CD4-positive, alpha-beta T cell treated with Interleukin-4 for 4 hours (primary cell): ENCODE data around the gene CORO7.
"Not testable (repeated sequence)": the region's sequence is repeated elsewhere in the genome, so short reads cannot be mapped to it uniquely, and the experiment has no call there.

Experiments used
- DNase-seq: peaks from one replicate; pipeline ENCODE4 v3.0.0-alpha.2; 2020

The CORO7 gene

DNA sequence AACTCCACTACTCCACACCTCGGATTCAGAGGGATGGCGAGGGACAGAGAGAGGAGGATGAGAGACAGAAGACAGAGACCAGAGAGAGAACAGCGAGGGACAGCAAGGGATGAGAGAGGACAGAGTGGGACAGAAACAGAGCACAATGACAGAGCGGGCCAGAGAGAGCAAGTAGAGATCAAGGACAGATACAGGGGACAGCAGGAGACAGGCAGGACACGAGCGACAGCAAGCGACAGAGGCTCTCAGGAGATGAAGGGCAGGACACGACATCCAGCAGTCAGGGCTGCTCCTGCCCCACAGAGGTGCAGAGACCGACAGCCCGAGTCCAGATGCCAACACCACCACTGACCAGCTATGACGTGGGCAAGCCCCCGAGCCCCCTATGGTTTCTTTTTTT is 14.9 kb downstream of the CORO7 start:
- DNase-seq = no peak

GRCh38 chr16:4401094-4401501 is 15.3 kb downstream of the CORO7 start:
- DNase-seq = no peak

- no peak for DNase-seq
Measured at GRCh38 chr16:4399001-4399730, 17.2 kb downstream of the CORO7 start.

- DNase-seq = no peak
Measured at GRCh38 chr16:4395055-4395726, 21.2 kb downstream of the CORO7 start.

DNA sequence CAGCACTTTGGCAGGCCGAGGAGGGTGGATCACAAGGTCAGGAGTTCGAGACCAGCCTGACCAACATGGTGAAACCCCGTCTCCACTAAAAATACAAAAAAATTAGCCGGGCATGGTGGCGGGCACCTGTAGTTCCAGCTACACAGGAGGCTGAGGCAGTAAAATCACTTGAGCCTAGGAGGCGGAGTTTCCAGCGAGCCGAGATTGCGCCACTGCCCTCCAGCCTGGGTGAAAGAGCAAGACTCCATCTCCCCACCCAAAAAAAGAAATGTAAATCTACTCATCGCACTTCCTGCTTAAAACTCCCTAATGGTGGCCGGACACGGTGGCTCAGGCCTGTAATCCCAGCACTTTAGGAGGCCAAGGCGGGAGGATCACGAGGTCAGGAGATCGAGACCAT is 22.5 kb downstream of the CORO7 start:
- not testable (repeated sequence) for DNase-seq

DNA sequence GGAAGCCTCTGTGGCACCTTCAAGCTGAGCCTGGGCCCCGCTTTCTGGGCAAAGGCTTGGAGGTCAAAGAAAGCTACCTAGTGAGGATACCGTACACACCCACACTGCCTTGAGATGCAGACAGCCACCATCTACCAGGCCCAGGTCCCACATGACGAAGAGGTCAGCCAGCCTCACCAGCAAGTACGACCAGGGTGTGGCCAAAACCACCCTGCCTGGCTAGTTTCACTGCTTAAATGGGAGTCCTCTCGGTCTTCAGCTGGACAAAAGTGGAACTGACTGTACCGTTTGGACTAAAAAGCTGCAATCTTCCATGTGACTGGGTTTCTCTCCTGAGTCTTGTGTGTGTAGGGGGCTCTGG is 23.2 kb downstream of the CORO7 start:
- DNase-seq = no peak

DNA sequence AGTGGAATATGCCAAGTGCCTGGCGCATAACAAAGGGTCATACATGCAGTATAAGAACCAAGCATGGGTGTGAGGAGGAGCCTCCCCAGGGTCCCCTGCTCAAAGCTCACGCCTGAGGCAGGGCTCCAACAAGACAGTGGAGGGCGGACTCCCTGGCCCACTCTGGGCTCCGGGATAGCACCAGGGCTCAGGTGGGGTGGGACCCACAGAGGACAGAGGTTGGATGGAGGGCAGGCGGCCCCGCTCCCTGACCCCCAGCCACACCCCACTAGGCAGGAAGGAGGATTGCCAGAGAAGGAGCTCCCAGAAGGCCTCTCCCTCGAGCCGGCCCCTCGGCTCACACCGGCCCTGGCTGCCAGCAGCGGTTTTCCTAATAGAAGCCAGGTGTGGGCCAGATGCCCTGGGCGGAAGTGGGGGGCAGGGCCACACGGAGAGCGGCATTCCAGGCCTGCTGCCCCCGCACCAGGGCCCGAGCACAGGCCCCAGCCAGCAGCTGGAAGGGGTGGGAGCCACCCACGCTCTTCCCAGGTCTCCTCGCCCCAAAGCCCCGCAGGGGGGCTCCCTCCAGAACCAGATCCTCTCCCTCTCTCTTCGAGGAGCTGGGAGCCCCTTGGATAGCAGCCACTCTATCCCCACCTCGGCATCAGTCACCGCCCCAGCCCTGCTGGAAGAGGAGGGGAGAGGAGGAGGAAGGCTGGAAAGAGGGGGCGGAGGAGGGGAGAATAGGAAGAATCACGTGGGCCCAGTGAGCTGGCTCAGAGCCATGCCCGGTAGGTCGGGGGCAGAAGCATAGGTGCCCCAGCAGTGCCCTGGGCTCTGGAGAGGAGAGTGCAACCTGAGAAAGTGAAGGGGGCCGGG is 23.8 kb downstream of the CORO7 start:
- DNase-seq = no peak

- no peak for DNase-seq
Measured at GRCh38 chr16:4391631-4392381, 24.6 kb downstream of the CORO7 start.

DNA sequence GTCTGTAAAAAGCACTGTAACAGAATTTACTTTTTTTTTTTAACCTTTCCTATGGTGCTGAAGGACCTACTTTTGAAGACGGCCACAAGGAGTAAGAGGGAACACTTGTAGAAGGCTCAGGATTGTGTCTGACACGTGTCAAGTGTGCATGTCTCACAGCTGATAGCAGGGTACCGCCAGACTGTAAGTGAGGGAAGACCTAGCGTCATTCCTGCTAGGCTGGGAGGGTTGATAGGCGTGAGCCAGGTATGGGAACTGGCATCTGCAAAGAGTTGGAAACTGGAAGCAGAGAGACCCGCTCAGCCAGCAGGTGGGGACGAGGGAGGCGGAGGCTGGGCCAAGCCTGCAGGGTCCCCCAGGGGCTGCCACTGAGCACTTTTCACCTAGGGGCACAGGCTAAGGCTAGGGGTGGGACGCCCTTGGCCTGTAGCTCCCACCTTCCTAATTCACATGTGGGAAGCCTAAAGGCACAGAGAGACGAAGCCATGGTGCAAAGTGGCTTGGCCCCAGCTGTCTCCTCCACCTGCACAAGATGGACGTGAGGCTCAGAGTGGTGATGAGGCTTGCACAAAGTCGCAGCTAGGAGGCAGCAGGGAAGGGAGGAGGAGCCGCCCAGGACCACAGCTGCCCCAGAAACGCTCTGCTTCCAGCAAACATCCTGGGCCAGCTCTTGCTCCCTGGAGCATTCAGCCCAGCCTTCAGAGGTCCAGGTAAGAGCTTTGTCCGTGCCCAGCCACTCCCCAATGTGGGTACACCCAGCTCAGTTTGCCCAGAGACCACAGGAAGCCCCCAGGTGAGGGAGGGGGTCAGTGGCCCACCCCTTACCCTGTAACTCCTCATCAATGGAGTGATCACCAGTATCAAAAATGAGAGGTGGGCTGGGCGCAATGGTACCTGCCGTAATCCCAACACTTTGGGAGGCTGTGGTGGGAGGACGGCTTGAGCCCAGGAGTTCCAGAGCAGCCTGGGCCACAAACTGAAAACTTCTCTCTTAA is 25.8 kb downstream of the CORO7 start:
- no peak for DNase-seq

GRCh38 chr16:4389051-4389955 is 27.1 kb downstream of the CORO7 start:
- DNase-seq = no peak

DNA sequence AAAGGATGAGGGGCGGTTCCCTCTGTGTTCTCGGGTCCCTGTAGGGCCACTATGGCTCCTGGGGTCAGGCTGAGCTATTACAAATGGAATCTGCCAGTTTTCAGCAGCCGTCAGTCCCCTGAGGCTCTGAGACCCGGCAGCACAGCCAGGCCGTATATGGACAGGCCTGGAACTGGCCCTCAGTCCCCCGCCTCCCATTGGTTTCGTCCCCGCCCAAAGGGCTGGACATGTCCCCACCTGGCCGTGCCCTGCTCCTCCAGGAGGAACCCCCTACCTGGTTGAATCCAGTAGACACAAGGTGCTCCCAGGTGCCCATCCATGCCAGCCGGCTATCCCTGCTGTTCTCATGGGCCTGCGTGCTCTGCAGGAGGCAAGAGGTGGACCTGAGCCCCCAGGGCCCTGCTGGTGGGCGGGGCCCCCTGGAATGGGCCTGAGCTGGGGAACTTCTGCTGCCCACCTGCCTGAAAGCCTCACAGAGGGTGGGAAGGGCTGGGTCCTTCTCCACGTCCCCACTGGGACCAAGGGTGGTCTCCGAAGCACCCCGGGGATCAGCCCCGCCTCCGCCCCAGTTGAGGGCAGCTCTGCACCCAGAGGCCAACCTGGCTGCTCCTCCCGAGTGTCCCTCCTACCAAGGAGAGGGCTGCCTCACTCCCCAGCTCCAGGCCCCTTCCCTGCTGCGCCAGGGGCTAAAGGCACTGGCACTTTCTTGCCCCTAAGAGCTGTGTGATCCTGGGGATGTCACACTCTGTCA is 27.9 kb downstream of the CORO7 start:
- DNase-seq = no peak

- DNase-seq = no peak
Measured at GRCh38 chr16:4387781-4388180, 28.6 kb downstream of the CORO7 start.

GRCh38 chr16:4386951-4387565 is 29.3 kb downstream of the CORO7 start:
- no peak for DNase-seq

DNA sequence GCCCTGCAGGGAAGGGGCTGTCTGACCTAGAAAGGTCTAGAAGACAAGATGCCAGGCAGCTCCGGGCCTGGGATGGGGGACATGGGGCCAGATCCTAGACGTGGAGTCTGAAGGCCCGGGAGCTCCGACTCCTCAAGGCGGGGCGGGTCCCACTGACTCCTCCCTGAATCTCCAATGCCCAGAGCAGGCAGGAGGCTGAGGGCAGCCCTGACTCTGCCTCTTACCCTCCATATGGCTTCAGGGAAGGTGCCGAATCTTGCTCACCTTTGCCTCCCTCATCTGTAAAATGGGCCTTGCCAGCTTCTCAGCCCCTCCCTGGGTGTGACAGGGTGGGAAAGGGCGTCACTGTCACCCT is 30.0 kb downstream of the CORO7 start:
- no peak for DNase-seq

DNA sequence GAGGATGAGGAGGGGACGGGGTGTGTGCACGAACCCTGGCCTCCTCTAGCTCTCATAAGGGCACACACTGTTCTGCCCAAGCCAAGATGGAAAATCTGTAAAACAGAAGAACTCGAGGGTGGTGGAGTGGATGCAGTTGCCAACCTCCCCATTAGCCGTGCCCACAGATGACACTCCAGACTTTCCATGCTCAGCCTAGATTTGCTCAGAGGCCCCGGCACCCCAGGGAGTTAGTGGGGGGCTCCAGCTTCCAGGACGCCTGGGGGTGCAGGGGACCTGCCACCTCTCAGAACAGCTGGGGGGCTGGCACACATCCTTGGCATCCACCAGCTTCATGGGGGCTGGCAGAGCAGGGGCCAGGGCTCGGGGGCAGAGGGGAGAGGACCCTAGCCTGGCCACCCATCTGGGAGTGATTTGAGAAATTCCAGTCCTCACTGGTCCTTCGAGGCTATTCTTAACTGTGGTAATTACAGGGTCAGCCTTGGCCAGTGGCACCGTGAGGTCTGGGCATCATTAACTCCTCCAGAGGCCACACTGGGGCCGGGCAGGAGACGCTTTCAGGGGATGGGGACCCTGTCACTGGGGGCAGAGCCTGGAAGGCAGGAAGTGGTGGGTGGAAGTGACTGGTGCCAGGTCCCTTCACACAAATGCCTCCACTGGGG is 30.5 kb downstream of the CORO7 start:
- DNase-seq = no peak

- DNase-seq = no peak
Measured at GRCh38 chr16:4385066-4385788, 31.2 kb downstream of the CORO7 start.

DNA sequence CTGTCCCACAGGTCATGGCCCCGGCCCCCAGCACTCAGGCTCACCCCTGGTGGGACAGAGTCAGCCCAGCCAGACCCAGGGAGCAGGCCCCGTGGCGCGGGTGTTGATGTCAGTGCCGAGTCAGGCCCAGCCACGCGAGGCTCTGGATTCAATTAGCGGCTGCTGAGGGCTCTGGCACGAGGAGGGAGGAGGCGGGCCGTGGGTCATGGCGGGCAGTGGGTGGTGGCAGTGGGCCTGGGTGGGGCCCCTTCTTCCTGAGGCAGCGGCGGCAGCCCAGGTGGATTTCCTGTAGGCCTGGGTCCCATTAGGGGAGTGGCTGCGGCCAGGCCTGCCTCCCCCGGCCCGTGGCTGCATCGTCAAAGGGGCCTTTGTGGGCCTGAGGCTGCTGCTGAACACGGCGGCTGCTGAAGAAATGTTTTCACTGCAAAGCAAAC is 31.9 kb downstream of the CORO7 start:
- no peak for DNase-seq
